GM12878 (cell line): ENCODE measurements around the gene ANP32A. TPM values are rescaled to one million over a fixed set of nuclear protein-coding genes. Genes with fewer than 3 reads are reported as not detected.

Experiments used
- ATAC-seq: fragments of 200-7000 bp; cut with Tn5 transposase; 3 replicates; pipeline ENCODE4 v1.9.1; 2020; ENCODE audit warnings: mild to moderate bottlenecking, moderate library complexity
- BruUV-seq: library from RNA; stranded (reverse); fragments of 400-500 nt; replicated peaks from 2 replicates; lab custom pipeline; 2021; lab: Mats Ljungman, UMichigan
- CTCF ChIA-PET: fragments of 300-600 bp; sonication (Branson Sonifier 250); formaldehyde crosslinking; extraction: SDS; loops from one replicate; lab custom pipeline; 2021; ENCODE audit warnings: inconsistent platforms; lab: Yijun Ruan, JAX
- POLR2A ChIA-PET: fragments of 350-600 bp; formaldehyde crosslinking; extraction: SDS; loops from one replicate; lab custom pipeline; 2021; ENCODE audit warnings: inconsistent platforms; lab: Charles Lee
- RAD21 ChIA-PET: fragments of 300-600 bp; sonication (Branson Sonifier 250); formaldehyde crosslinking; loops from one replicate; lab custom pipeline; 2023; ENCODE audit warnings: antibody characterized with exemption; ENCODE audit not compliant: unreplicated experiment; lab: Charles Lee
- SMC1A ChIA-PET: fragments of 300-600 bp; sonication (Branson Sonifier 250); formaldehyde crosslinking; loops from one replicate; lab custom pipeline; 2023; ENCODE audit not compliant: unreplicated experiment, uncharacterized antibody; lab: Charles Lee
- DNase-seq: peaks from one replicate; pipeline ENCODE4 v3.0.0-alpha.2; 2011; ENCODE audit warnings: low read depth, low spot score
- FAIRE-seq: peaks from 3 replicates; lab custom pipeline; 2011; peaks lifted over from hg19 to GRCh38; lab: Jason Lieb, UNC
- H2AFZ ChIP-seq: 2 replicates; pipeline ENCODE4 v1.6.0; 2011; ENCODE audit warnings: low read depth, low read length, control low read depth; ENCODE audit not compliant: control insufficient read depth
- H3K27ac ChIP-seq: 2 replicates; pipeline ENCODE4 v1.5.1; 2011; ENCODE audit warnings: control low read depth; ENCODE audit not compliant: control insufficient read depth, insufficient read depth
- H3K27me3 ChIP-seq, 2 experiments: replicated peaks in 1 of 2; 2 replicates each; pipeline versions ENCODE4 v1.6.0 to v1.6.1; 2011; ENCODE audit warnings: low read length in 1 of 2; ENCODE audit not compliant: control insufficient read depth in 2 of 2, insufficient read depth in 2 of 2
- H3K36me3 ChIP-seq, 2 experiments: 2 replicates each; pipeline ENCODE4 v1.5.1; 2011; ENCODE audit warnings: low read length in 1 of 2; ENCODE audit not compliant: control insufficient read depth in 2 of 2, insufficient read depth in 2 of 2
- H3K4me1 ChIP-seq: 2 replicates; pipeline ENCODE4 v1.6.1; 2011; ENCODE audit warnings: mild to moderate bottlenecking, low read length, moderate library complexity, mixed read lengths; ENCODE audit not compliant: control insufficient read depth, insufficient read depth
- H3K4me2 ChIP-seq: 2 replicates; pipeline ENCODE4 v1.6.0; 2011; ENCODE audit warnings: control low read depth; ENCODE audit not compliant: control insufficient read depth, insufficient read depth
- H3K4me3 ChIP-seq: fragments of 200-600 bp; sonication (generic); 2 replicates; pipeline ENCODE4 v1.5.1; 2016
- H3K79me2 ChIP-seq: 2 replicates; pipeline ENCODE4 v1.6.0; 2011; ENCODE audit warnings: low read length; ENCODE audit not compliant: control insufficient read depth, insufficient read depth
- H3K9ac ChIP-seq: 2 replicates; pipeline ENCODE4 v1.8.0; 2011; ENCODE audit warnings: low read length, control low read depth, mixed read lengths; ENCODE audit not compliant: control insufficient read depth, insufficient read depth
- H3K9me3 ChIP-seq: replicated peaks from 3 replicates; pipeline ENCODE4 v1.5.1; 2011; ENCODE audit warnings: mild to moderate bottlenecking, low read length; ENCODE audit not compliant: control insufficient read depth, insufficient read depth
- H4K20me1 ChIP-seq: 2 replicates; pipeline ENCODE4 v1.6.0; 2011; ENCODE audit not compliant: control insufficient read depth, insufficient read depth
- BRCA1 ChIP-seq: IDR thresholded peaks from 2 replicates; pipeline ENCODE4 v1.6.1; 2011; ENCODE audit warnings: low read depth, low read length, improper control_type of control experiment
- CBX3 ChIP-seq: fragments of 200-600 bp; sonication (generic); IDR thresholded peaks from 2 replicates; pipeline ENCODE4 v1.6.1; 2016; ENCODE audit warnings: low read depth, borderline replicate concordance
- DPF2 ChIP-seq: fragments of 450-650 bp; IDR thresholded peaks from 2 replicates; pipeline ENCODE4 v1.6.1; 2017; ENCODE audit warnings: mild to moderate bottlenecking
- ELK1 ChIP-seq: IDR thresholded peaks from 2 replicates; pipeline ENCODE4 v1.6.1; 2012; ENCODE audit warnings: low read depth, low read length, improper control_type of control experiment
- GABPA ChIP-seq: IDR thresholded peaks from 2 replicates; pipeline ENCODE4 v1.6.1; 2014; ENCODE audit warnings: antibody characterized with exemption, low read depth, mild to moderate bottlenecking, inconsistent platforms
- HDGF ChIP-seq: fragments of 450-650 bp; IDR thresholded peaks from 2 replicates; pipeline ENCODE4 v1.6.1; 2016; ENCODE audit warnings: antibody characterized with exemption
- IKZF1 ChIP-seq: fragments of 450-650 bp; conservative IDR thresholded peaks from 2 replicates; pipeline ENCODE4 v1.6.1; 2017; ENCODE audit warnings: antibody characterized with exemption, mild to moderate bottlenecking
- LARP7 ChIP-seq: fragments of 450-650 bp; IDR thresholded peaks from 2 replicates; pipeline ENCODE4 v1.6.1; 2017; ENCODE audit warnings: mild to moderate bottlenecking
- MEF2A ChIP-seq: IDR thresholded peaks from 2 replicates; pipeline ENCODE4 v1.6.1; 2011; ENCODE audit warnings: low read depth, mild to moderate bottlenecking, low read length, moderate library complexity; ENCODE audit not compliant: insufficient read depth
- MXI1 ChIP-seq: fragments of 150-350 bp; IDR thresholded peaks from 2 replicates; pipeline ENCODE4 v1.6.1; 2011; ENCODE audit warnings: low read depth, mild to moderate bottlenecking, inconsistent platforms, low read length, improper control_type of control experiment
- NBN ChIP-seq: fragments of 450-650 bp; IDR thresholded peaks from 2 replicates; pipeline ENCODE4 v1.6.1; 2016
- NR2C1 ChIP-seq: fragments of 450-650 bp; IDR thresholded peaks from 2 replicates; pipeline ENCODE4 v1.6.1; 2017; ENCODE audit warnings: antibody characterized with exemption, mild to moderate bottlenecking, moderate library complexity
- PAX8 ChIP-seq: fragments of 450-650 bp; IDR thresholded peaks from 2 replicates; pipeline ENCODE4 v1.6.1; 2017; ENCODE audit warnings: mild to moderate bottlenecking, moderate library complexity
- PML ChIP-seq: IDR thresholded peaks from 2 replicates; pipeline ENCODE4 v1.6.1; 2012; ENCODE audit warnings: low read length, inconsistent platforms
- RUNX3 ChIP-seq: IDR thresholded peaks from 2 replicates; pipeline ENCODE4 v1.6.1; 2012; ENCODE audit warnings: low read length, inconsistent platforms
- SMAD5 ChIP-seq: IDR thresholded peaks from 2 replicates; pipeline ENCODE4 v1.6.1; 2016; ENCODE audit warnings: antibody characterized with exemption, low read depth
- SPI1 ChIP-seq: IDR thresholded peaks from 2 replicates; pipeline ENCODE4 v1.6.1; 2011; ENCODE audit warnings: low read depth, mild to moderate bottlenecking, low read length, moderate library complexity, borderline replicate concordance; ENCODE audit not compliant: insufficient read depth
- SUPT20H ChIP-seq: IDR thresholded peaks from 2 replicates; pipeline ENCODE4 v1.6.1; 2011; ENCODE audit warnings: low read depth, mild to moderate bottlenecking, low read length, moderate library complexity, borderline replicate concordance; ENCODE audit not compliant: control insufficient read depth
- TAF1 ChIP-seq: IDR thresholded peaks from 2 replicates; pipeline ENCODE4 v1.6.1; 2011; ENCODE audit warnings: mild to moderate bottlenecking, low read depth, low read length, borderline replicate concordance
- TCF12 ChIP-seq: IDR thresholded peaks from 2 replicates; pipeline ENCODE4 v1.6.1; 2011; ENCODE audit warnings: low read depth, mild to moderate bottlenecking, low read length
- USF2 ChIP-seq: IDR thresholded peaks from 2 replicates; pipeline ENCODE4 v1.6.1; 2011; ENCODE audit warnings: low read depth, low read length, improper control_type of control experiment, borderline replicate concordance
- YBX1 ChIP-seq: fragments of 450-650 bp; IDR thresholded peaks from 2 replicates; pipeline ENCODE4 v1.6.1; 2016; ENCODE audit warnings: antibody characterized with exemption
- ZNF207 ChIP-seq: fragments of 450-650 bp; IDR thresholded peaks from 2 replicates; pipeline ENCODE4 v1.6.1; 2014; ENCODE audit warnings: antibody characterized with exemption, mild to moderate bottlenecking, borderline replicate concordance
- WGBS: methylation state at CpG from one replicate; pipeline ENCODE4 v1.1.6; 2016; ENCODE audit warnings: low lambda C conversion rate; ENCODE audit not compliant: insufficient replicate concordance, insufficient coverage; ENCODE audit errors: missing lambda C conversion rate; 5-methylcytosine and 5-hydroxymethylcytosine counted together
- in situ Hi-C: fragments of 300-500 bp; cut with MboI; formaldehyde crosslinking; loops from 9 replicates; pipeline ENCODE4 v1.14.3; 2018; ENCODE audit warnings: mixed read lengths
- intact Hi-C: fragments of 100-400 bp; cut with micrococcal nuclease; formaldehyde crosslinking; loops from one replicate; pipeline ENCODE4 v1.14.2; 2022; ENCODE audit not compliant: unreplicated experiment
- polyA plus RNA-seq, 11 experiments: library from polyadenylated mRNA; depleted of rRNA in 4 of 11; unstranded in 6 of 11; stranded (reverse) in 5 of 11; fragments of >200 nt; fragmentation: Nextera tagmentation in 4 of 11; fragmentation: Illumina TruSeq in 1 of 11; extraction: Ambion mirVana in 4 of 11; extraction: Trizol in 1 of 11; gene quantifications; 1 replicate in 1 of 11; 2 replicates in 10 of 11; pipeline versions ENCODE4 v1.2.1 to v1.2.3, GENCODE V29; 2011 to 2016; ENCODE audit warnings: inconsistent platforms in 2 of 11, missing spikeins in 2 of 11, low read depth in 1 of 11
- total RNA-seq, 4 experiments: library from RNA; depleted of rRNA in 3 of 4; stranded (reverse); fragments of >200 nt in 3 of 4; fragmentation: Illumina TruSeq in 1 of 4; extraction: Trizol in 1 of 4; gene quantifications; 2 replicates each; pipeline versions ENCODE4 v1.2.1 to v1.2.3, GENCODE V29; 2013 to 2021

Gene ANP32A
- total and polyA plus RNA-seq, 10 of the 15 experiments (the other 5 are each of a cell fraction or from before 2014, with no cell fraction given), result 29.6 to 666 (median 234) TPM

GRCh38 chr15:68834346-68834745 lies 13.7 kb upstream of the ANP32A start (continued):
- TF ChIP-seq DPF2, result no peak
- no peak for TF ChIP-seq GABPA
- no peak for TF ChIP-seq HDGF
- no peak for TF ChIP-seq USF2
- no peak for TF ChIP-seq RUNX3
- TF ChIP-seq TCF12, result no peak
- TF ChIP-seq SPI1, result no peak
- TF ChIP-seq, all 136 proteins: peak for 0

GRCh38 chr15:68833700-68834331 lies 13.1 kb upstream of the ANP32A start:
- no TSS peak for BruUV-seq
- H3K27ac ChIP-seq, result no peak overlapping the region
- H3K4me1 ChIP-seq, result no peaks in the 10 kb centered on the region; the same call in 1 of the 2 replicates
- intact Hi-C loops, result no loop called here
- no peak overlapping the region for H3K4me2 ChIP-seq
- no peak overlapping the region for H2AFZ ChIP-seq
- CTCF ChIA-PET, result interaction anchor here (8.2 kb wide), 1 partner anchor 52 kb away, joined by 124 read pairs; no protein-coding TSS in a partner anchor
- no peaks in the 10 kb centered on the region for H3K27me3 ChIP-seq
- peaks cover 2% of the 10 kb centered on the region; the same call in 1 of the 3 replicates for H3K9me3 ChIP-seq
- SMC1A ChIA-PET, result interaction anchor here (0.9 to 1.4 kb wide), 3 partner anchors 42 to 160 kb away, joined by 3 read pairs; no protein-coding TSS in a partner anchor
- no peak overlapping the region for H3K9ac ChIP-seq
- RAD21 ChIA-PET, result interaction anchor here (0.6 to 0.7 kb wide), 4 partner anchors 15 to 258 kb away, joined by 3 read pairs; no protein-coding TSS in a partner anchor
- WGBS, result 65% methylated on average over 10 of the region's 10 CpGs
- no peaks in the 10 kb centered on the region for H4K20me1 ChIP-seq
- DNase-seq, result no peak
- no peaks in the 10 kb centered on the region for H3K36me3 ChIP-seq
- no peak for ATAC-seq
- POLR2A ChIA-PET, result interaction anchor here (0.7 to 1.1 kb wide), 2 partner anchors 68 to 159 kb away, joined by 4 read pairs; no protein-coding TSS in a partner anchor
- no peak for FAIRE-seq
- in situ Hi-C loops, result no loop called here
- no peaks in the 10 kb centered on the region for H3K79me2 ChIP-seq
- no peak overlapping the region for H3K4me3 ChIP-seq
- TF ChIP-seq CBX3 (no peak), YBX1 (no peak), PAX8 (no peak), BRCA1 (no peak), SMAD5 (no peak), LARP7 (no peak), PML (no peak), TAF1 (no peak), NR2C1 (no peak), NBN (no peak), ELK1 (no peak), MXI1 (no peak), SUPT20H (no peak), ZNF207 (no peak), IKZF1 (no peak), MEF2A (no peak)
